Naive thymus-derived CD8-positive, alpha-beta T cell (primary cell): ENCODE data around the gene FRMD8. TPM values are rescaled to one million over a fixed set of nuclear protein-coding genes. Genes with fewer than 3 reads are reported as not detected.

Source experiments
- ATAC-seq, 2 donors: fragments of 150-1000 bp; cut with Tn5 transposase in 1 of 2; sonication (Bioruptor Pico), chemical (Tn5 transposase) in 1 of 2; 1 replicate in 1 of 2; 2 replicates in 1 of 2; pipeline ENCODE4 v1.10.0; 2021; ENCODE audit warnings: mild to moderate bottlenecking in 2 of 2, moderate library complexity in 2 of 2
- POLR2A ChIA-PET: fragments of 350-600 bp; sonication (Branson Sonifier 250); formaldehyde crosslinking; loops from one replicate; lab custom pipeline; 2021; ENCODE audit warnings: antibody characterized with exemption; lab: Charles Lee
- DNase-seq, 10 donors: peaks; one replicate each; pipeline versions ENCODE4 v3.0.0 to v3.0.0-alpha.2; 2020 to 2022
- H3K27ac Mint-ChIP-seq, 10 donors: one replicate each; pipeline ENCODE4 v1.8.0; 2020 to 2022; ENCODE audit warnings: mild to moderate bottlenecking in 10 of 10, mixed read lengths in 10 of 10, moderate library complexity in 4 of 10, inconsistent platforms in 1 of 10
- H3K27me3 Mint-ChIP-seq, 5 donors: one replicate each; pipeline ENCODE4 v1.8.0; 2021 to 2022; ENCODE audit warnings: mixed read lengths in 5 of 5
- H3K36me3 Mint-ChIP-seq, 3 donors: one replicate each; pipeline ENCODE4 v1.8.0; 2020 to 2022; ENCODE audit warnings: mixed read lengths in 3 of 3, mild to moderate bottlenecking in 2 of 3, inconsistent platforms in 1 of 3
- H3K4me1 Mint-ChIP-seq, 4 donors: one replicate each; pipeline ENCODE4 v1.8.0; 2021 to 2022; ENCODE audit warnings: mixed read lengths in 4 of 4
- H3K4me3 Mint-ChIP-seq, 10 donors: one replicate each; pipeline ENCODE4 v1.8.0; 2020 to 2022; ENCODE audit warnings: mild to moderate bottlenecking in 10 of 10, mixed read lengths in 10 of 10, moderate library complexity in 6 of 10, inconsistent platforms in 1 of 10
- H3K9me3 Mint-ChIP-seq, 9 donors: one replicate each; pipeline ENCODE4 v1.8.0; 2020 to 2022; ENCODE audit warnings: mixed read lengths in 9 of 9, mild to moderate bottlenecking in 3 of 9, inconsistent platforms in 1 of 9, moderate library complexity in 1 of 9
- polyA plus RNA-seq, 3 donors: library from polyadenylated mRNA; unstranded; fragments of 300-500 nt; fragmentation: Illumina TruSeq; gene quantifications; one replicate each; pipeline ENCODE4 v1.2.3, GENCODE V29; 2021
- total RNA-seq, 8 experiments: library from RNA in 2 of 8; stranded (reverse) in 2 of 8; gene quantifications; one replicate each; pipeline ENCODE4 v1.2.3 and lab custom pipeline; 2021 to 2026

FRMD8 gene
- total and polyA plus RNA-seq, 5 experiments from 2014 or later, result 34.5 to 55.0 (median 42.6) TPM

DNA sequence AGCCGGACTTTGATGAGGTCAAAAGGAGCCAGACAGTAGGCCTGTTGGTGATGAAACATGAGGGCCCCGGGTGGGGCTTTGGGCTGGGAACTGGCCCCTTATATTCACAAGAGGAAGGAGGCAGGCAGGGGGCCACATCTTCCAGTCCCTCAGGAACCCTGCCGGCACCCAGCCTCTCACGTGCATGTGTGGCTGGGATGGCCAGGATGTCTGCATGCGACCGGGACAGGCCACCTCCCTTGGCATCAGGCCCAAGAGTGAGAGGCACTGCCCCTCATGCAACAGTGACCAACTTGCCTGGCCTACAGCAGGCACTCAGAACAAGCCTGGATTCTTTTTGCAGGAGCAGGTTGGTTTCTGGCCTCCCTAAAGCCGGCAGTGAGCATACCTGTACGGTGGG lies 9.4 kb upstream of the FRMD8 start:
- Mint-ChIP-seq H3K9me3 (no peaks in the 10 kb centered on the region), H3K27ac (peak overlapping the region in 3 of 10 donors; percentile 28 to 74 (median 68)), H3K4me3 (no peak overlapping the region), H3K4me1 (peaks cover 6 to 25% (median 14%) of the 10 kb centered on the region in 4 donors), H3K27me3 (no peaks in the 10 kb centered on the region), H3K36me3 (peaks cover 0 to 13% (median 0%) of the 10 kb centered on the region in 3 donors)
- DNase-seq (no peak), ATAC-seq (no peak)
- POLR2A ChIA-PET, result interaction anchor here (15.0 kb wide), 1 partner anchor 43 kb away, joined by 280 read pairs; the partner anchor contains the start of gene NEAT1

- no peak for ATAC-seq
- peak overlapping the region in 8 of 10 donors; percentile 28 to 78 (median 64) for H3K27ac Mint-ChIP-seq
Measured at GRCh38 chr11:65377777-65378176, 8.7 kb upstream of the FRMD8 start.

DNA sequence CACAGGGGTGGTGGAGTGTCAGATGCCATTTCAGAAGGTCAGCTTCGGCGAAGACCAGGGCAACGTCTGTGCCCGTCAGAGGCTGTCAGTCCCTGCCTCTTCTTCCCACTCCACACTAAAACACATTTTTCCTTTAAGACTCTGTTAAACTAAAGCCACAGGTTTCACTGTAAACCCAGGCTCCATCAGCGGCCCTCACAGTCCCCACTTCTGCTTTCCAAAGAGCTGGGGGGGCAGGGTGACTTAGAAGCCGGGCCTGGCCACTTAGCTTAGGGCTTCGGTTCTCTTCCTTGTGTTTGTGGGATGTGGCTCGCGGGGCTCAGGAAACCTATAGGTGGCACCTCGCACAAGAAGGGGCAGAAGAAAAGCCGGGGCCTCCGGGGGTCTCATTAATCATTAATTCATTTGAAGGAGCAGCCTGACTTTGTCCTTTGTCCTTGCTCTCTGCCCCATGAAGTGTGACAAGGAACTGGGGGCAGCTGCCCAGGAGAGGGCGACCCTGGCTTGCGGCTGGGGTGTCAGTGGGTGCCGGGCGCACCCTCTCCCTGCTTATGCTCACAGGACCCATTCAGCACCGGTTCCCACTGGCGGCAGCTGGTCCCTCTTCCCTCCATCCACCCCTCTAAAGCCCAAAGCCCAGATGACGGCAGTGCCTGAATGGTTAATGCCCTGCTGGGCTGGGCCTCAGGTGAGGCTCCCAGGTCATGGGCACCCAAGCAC lies 8.1 kb upstream of the FRMD8 start:
- DNase-seq (no peak), ATAC-seq (no peak)
- Mint-ChIP-seq H3K4me3 (no peak overlapping the region), H3K36me3 (peaks cover 0 to 13% (median 0%) of the 10 kb centered on the region in 3 donors), H3K9me3 (no peaks in the 10 kb centered on the region), H3K4me1 (peaks cover 16 to 38% (median 26%) of the 10 kb centered on the region in 4 donors), H3K27me3 (no peaks in the 10 kb centered on the region), H3K27ac (peak overlapping the region in 9 of 10 donors; percentile 20 to 76 (median 59))
- POLR2A ChIA-PET, result interaction anchor here (0.7 to 17.5 kb wide), 5 partner anchors 9 to 125 kb away, joined by 3 to 396 read pairs (median 3); partner anchors contain the start of genes MALAT1 and NEAT1

More at GRCh38 chr11:65377777-65378176, 8.7 kb upstream of the FRMD8 start:
- no peak for DNase-seq
- Mint-ChIP-seq H3K9me3 (no peaks in the 10 kb centered on the region), H3K4me1 (peaks cover 10 to 32% (median 20%) of the 10 kb centered on the region in 4 donors), H3K36me3 (peaks cover 0 to 13% (median 0%) of the 10 kb centered on the region in 3 donors), H3K27me3 (no peaks in the 10 kb centered on the region), H3K4me3 (no peak overlapping the region)
- POLR2A ChIA-PET, result interaction anchor here (0.7 to 17.5 kb wide), 4 partner anchors 9 to 126 kb away, joined by 3 to 396 read pairs (median 142); partner anchors contain the start of genes MALAT1 and NEAT1

GRCh38 chr11:65378928-65379638 lies 7.4 kb upstream of the FRMD8 start:
- Mint-ChIP-seq H3K27ac (peak overlapping the region in 5 of 10 donors; percentile 4 to 63 (median 55)), H3K4me3 (peak overlapping the region in 1 of 10 donors; percentile 22), H3K9me3 (no peaks in the 10 kb centered on the region), H3K36me3 (peaks cover 0 to 13% (median 0%) of the 10 kb centered on the region in 3 donors), H3K4me1 (peaks cover 20 to 45% (median 33%) of the 10 kb centered on the region in 4 donors), H3K27me3 (no peaks in the 10 kb centered on the region)
- POLR2A ChIA-PET, result interaction anchor here (0.8 to 17.5 kb wide), 4 partner anchors 15 to 124 kb away, joined by 3 to 396 read pairs (median 142); partner anchors contain the start of genes MALAT1 and NEAT1
- no peak for ATAC-seq
- DNase-seq, result no peak

- Mint-ChIP-seq H3K27me3 (no peaks in the 10 kb centered on the region), H3K9me3 (no peaks in the 10 kb centered on the region), H3K4me1 (peaks cover 27 to 53% (median 40%) of the 10 kb centered on the region in 4 donors), H3K27ac (peak overlapping the region; percentile 48 to 99 (median 76)), H3K36me3 (peaks cover 0 to 13% (median 0%) of the 10 kb centered on the region in 3 donors), H3K4me3 (peak overlapping the region in 8 of 10 donors; percentile 14 to 81 (median 36))
- ATAC-seq (no peak), DNase-seq (no peak)
- POLR2A ChIA-PET, result interaction anchor here (1.0 to 17.5 kb wide), 3 partner anchors 40 to 124 kb away, joined by 3 to 396 read pairs (median 280); partner anchors contain the start of genes MALAT1 and NEAT1
Measured at GRCh38 chr11:65379698-65380459, 6.6 kb upstream of the FRMD8 start.

DNA sequence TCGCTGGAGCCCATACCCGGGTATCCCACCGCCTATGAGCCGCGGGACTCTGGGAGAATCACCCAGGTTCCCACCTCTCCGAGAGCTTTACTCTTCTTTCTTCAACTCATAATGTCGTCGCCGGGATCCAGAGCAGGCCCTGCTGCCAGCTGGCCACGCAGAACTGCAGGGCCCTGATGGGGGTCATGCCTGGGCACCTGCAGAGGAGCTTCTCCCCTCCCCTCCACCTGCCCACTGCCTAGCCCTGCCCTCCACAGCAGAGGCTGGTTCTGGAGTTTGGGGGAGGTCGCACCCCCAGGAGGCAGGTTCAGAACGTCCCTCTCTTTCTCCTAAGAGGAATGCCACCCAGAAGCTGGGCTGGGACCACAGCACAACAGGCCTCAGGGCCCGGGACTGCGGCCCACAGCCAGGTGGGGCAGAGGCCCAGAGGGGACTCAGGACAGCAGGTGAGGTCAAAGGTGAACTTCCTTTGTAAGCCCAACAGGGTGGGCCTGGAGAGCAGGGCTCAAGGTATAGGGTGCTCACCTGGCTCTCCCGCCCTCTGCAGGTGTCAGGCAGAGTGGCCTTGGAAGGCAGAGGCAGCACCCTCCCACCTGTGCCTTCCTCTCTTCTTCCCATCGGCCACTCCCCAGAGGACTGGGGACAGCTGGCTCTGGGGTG lies 5.8 kb upstream of the FRMD8 start:
- peak overlapping the region in 7 of 10 donors; percentile 22 to 94 (median 42) for H3K4me3 Mint-ChIP-seq
- ATAC-seq, result no peak
- POLR2A ChIA-PET, result interaction anchor here (0.6 to 17.5 kb wide), 5 partner anchors 9 to 123 kb away, joined by 3 to 396 read pairs (median 3); partner anchors contain the start of genes MALAT1 and NEAT1
- peak overlapping the region; percentile 80 to 100 (median 99) for H3K27ac Mint-ChIP-seq
- no peak for DNase-seq
- peaks cover 0 to 13% (median 0%) of the 10 kb centered on the region in 3 donors for H3K36me3 Mint-ChIP-seq
- H3K4me1 Mint-ChIP-seq, result peaks cover 31 to 60% (median 46%) of the 10 kb centered on the region in 4 donors
- no peaks in the 10 kb centered on the region for H3K9me3 Mint-ChIP-seq
- H3K27me3 Mint-ChIP-seq, result no peaks in the 10 kb centered on the region

- no peak for DNase-seq
- no peak for ATAC-seq
- H3K4me1 Mint-ChIP-seq, result peaks cover 31 to 67% (median 54%) of the 10 kb centered on the region in 4 donors
- peak overlapping the region; percentile 96 to 100 (median 99) for H3K27ac Mint-ChIP-seq
- peaks cover 0 to 11% (median 0%) of the 10 kb centered on the region in 3 donors for H3K36me3 Mint-ChIP-seq
- H3K9me3 Mint-ChIP-seq, result no peaks in the 10 kb centered on the region
- H3K4me3 Mint-ChIP-seq, result peak overlapping the region; percentile 80 to 97 (median 92)
- POLR2A ChIA-PET, result interaction anchor here (0.6 to 17.5 kb wide), 16 partner anchors 8 to 206 kb away, joined by 3 to 396 read pairs (median 4); partner anchors contain the start of genes MALAT1 and NEAT1
- H3K27me3 Mint-ChIP-seq, result no peaks in the 10 kb centered on the region
Measured at GRCh38 chr11:65381716-65382032, 4.8 kb upstream of the FRMD8 start.

GRCh38 chr11:65382033-65382803 lies 4.2 kb upstream of the FRMD8 start, which contains the start of gene SLC25A45:
Gene SLC25A45 (minus strand): TSS chr11:65382646. CDS start chr11:65381951, 695 bp downstream.
- peak; percentile 84 to 96 (median 91) for DNase-seq
- Mint-ChIP-seq H3K36me3 (peaks cover 0 to 11% (median 0%) of the 10 kb centered on the region in 3 donors), H3K27me3 (no peaks in the 10 kb centered on the region), H3K9me3 (no peaks in the 10 kb centered on the region), H3K4me3 (peak within 1 kb of the TSS; percentile 80 to 97 (median 92)), H3K27ac (peak within 1 kb of the TSS; percentile 96 to 100 (median 99)), H3K4me1 (peaks cover 34 to 72% (median 57%) of the 10 kb centered on the region in 4 donors)
- POLR2A ChIA-PET, result interaction anchor here (0.6 to 17.5 kb wide), 18 partner anchors 10 to 206 kb away, joined by 3 to 396 read pairs (median 4); partner anchors contain the start of genes MALAT1 and NEAT1
- peak; percentile 86 to 88 for ATAC-seq

DNA sequence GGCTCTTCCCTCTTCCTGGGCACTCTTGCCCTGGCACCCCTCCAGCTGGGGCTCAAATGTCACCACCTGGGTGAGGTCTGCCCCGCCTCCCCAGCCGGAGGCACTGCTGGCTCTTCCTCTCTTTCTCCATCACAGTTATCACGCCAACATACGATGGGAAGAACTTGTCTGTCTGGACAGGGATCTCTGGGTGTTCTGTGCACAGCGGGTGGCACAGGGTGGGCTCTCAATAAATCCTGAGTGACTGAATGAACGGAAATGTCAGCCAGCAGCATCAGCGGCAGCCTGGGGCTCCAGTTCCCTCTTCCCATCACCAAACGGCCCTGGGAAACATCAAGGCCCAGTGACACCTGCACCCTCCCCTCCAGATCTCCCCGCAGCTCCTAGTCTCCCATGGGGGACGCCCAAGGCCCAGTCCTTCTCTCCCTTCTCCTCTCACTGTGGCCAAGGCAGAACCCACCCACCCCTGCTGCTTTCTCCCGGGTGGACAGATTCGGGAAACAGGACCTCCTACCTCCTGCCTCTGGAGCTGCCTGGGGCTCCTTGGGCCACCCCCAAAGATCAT lies 3.6 kb upstream of the FRMD8 start:
- DNase-seq (no peak), ATAC-seq (no peak)
- H3K36me3 Mint-ChIP-seq, result peaks cover 0 to 6% (median 0%) of the 10 kb centered on the region in 3 donors
- H3K4me1 Mint-ChIP-seq, result peaks cover 31 to 73% (median 61%) of the 10 kb centered on the region in 4 donors
- no peaks in the 10 kb centered on the region for H3K27me3 Mint-ChIP-seq
- no peaks in the 10 kb centered on the region for H3K9me3 Mint-ChIP-seq
- POLR2A ChIA-PET, result interaction anchor here (0.6 to 17.5 kb wide), 11 partner anchors 9 to 144 kb away, joined by 3 to 396 read pairs (median 4); partner anchors contain the start of genes MALAT1 and NEAT1
- H3K4me3 Mint-ChIP-seq, result peak overlapping the region; percentile 80 to 97 (median 92)
- peak overlapping the region; percentile 96 to 100 (median 99) for H3K27ac Mint-ChIP-seq

- Mint-ChIP-seq H3K27ac (peak overlapping the region; percentile 93 to 100 (median 99)), H3K9me3 (no peaks in the 10 kb centered on the region), H3K36me3 (peaks cover 0 to 4% (median 0%) of the 10 kb centered on the region in 3 donors), H3K4me1 (peaks cover 33 to 76% (median 70%) of the 10 kb centered on the region in 4 donors), H3K27me3 (no peaks in the 10 kb centered on the region), H3K4me3 (peak overlapping the region in 9 of 10 donors; percentile 53 to 94 (median 67))
- ATAC-seq (no peak), DNase-seq (peak in 1 of 10 donors; percentile 35)
- POLR2A ChIA-PET, result interaction anchor here (0.6 to 17.5 kb wide), 8 partner anchors 17 to 143 kb away, joined by 3 to 396 read pairs (median 4); partner anchors contain the start of genes MALAT1 and NEAT1
Measured at GRCh38 chr11:65383778-65384177, 2.7 kb upstream of the FRMD8 start.
